ENCODE results near the gene PLA2G15. TPM values are rescaled to one million over a fixed set of nuclear protein-coding genes. Genes with fewer than 3 reads are reported as not detected.

Gene PLA2G15
- total and polyA plus RNA-seq, 2 experiments from 2014 or later: 3.1 to 14.8 TPM

GRCh38 chr16:68296693-68297092, 51.5 kb downstream of the PLA2G15 start:
- no peaks in the 10 kb centered on the region for H3K4me1 ChIP-seq (ENCODE audit: insufficient read depth)
- TF ChIP-seq NANOG (IDR thresholded peaks at IDR 0.05; ENCODE audit: borderline replicate concordance): no peak
- no peak for TF ChIP-seq ZNF462 (CRISPR knock-in tag; IDR thresholded peaks at IDR 0.05)
- no peak for TF ChIP-seq ZNF114 (CRISPR knock-in tag; IDR thresholded peaks at IDR 0.05)
- no peak for TF ChIP-seq EZH2phosphoT487 (IDR thresholded peaks at IDR 0.05; ENCODE audit: unreplicated experiment)
- TF ChIP-seq REST (IDR thresholded peaks at IDR 0.05; ENCODE audit: unreplicated experiment): no peak
- no peak for TF ChIP-seq ZNF331 (CRISPR knock-in tag; IDR thresholded peaks at IDR 0.05; ENCODE audit: low read depth)
- no peak for TF ChIP-seq CTCF (conservative IDR thresholded peaks at IDR 0.05; ENCODE audit: low read depth in 2 of 2)
- TF ChIP-seq ETS1 (IDR thresholded peaks at IDR 0.05): no peak
- TF ChIP-seq CREB1 (CRISPR knock-in tag; IDR thresholded peaks at IDR 0.05; ENCODE audit: low read depth): no peak
- no peak for TF ChIP-seq STAT1 (IDR thresholded peaks at IDR 0.05; ENCODE audit: unreplicated experiment)
- no peak for TF ChIP-seq EZH2 (IDR thresholded peaks at IDR 0.05; ENCODE audit: low read depth, unreplicated experiment)
- H3F3A ChIP-seq (replicated peaks; ENCODE audit: low read depth): peaks cover 6% of the 10 kb centered on the region; the same call in 1 of the 2 replicates
- Mint-ChIP-seq H3K36me3 (ENCODE audit: low read depth) (peaks cover 60% of the 10 kb centered on the region), H3K27ac (peak overlapping the region; percentile 43; the same call in 1 of the 2 replicates), H3K9me3 (no peaks in the 10 kb centered on the region), H3K4me3 (no peak overlapping the region), H3K27me3 (ENCODE audit: insufficient read depth, low read depth, poor library complexity) (peaks cover 2% of the 10 kb centered on the region), H3K4me1 (peaks cover 2% of the 10 kb centered on the region; the same call in 1 of the 3 replicates)
- no peak overlapping the region for H3K27ac ChIP-seq (ENCODE audit: low read depth)
- ATAC-seq: no peak
- no peak overlapping the region for H3K4me2 ChIP-seq
- peaks cover 24% of the 10 kb centered on the region for H3K36me3 ChIP-seq (ENCODE audit: insufficient read depth)
- no peaks in the 10 kb centered on the region for H3K9me2 ChIP-seq (ENCODE audit: insufficient read depth)
- H3K4me3 ChIP-seq: no peak overlapping the region
- no peaks in the 10 kb centered on the region for H3K27me3 ChIP-seq (ENCODE audit: insufficient read depth)
- H4K20me1 ChIP-seq (replicated peaks; ENCODE audit: insufficient read depth): peaks cover 38% of the 10 kb centered on the region
- no peak for DNase-seq (ENCODE audit: low spot score)
- H3K79me2 ChIP-seq (replicated peaks; ENCODE audit: insufficient read depth): no peaks in the 10 kb centered on the region
- no peak overlapping the region for H2AFZ ChIP-seq

All from GM23338 (cell line).